ENCODE measurements around the gene SUSD6.

Gene SUSD6

DNA sequence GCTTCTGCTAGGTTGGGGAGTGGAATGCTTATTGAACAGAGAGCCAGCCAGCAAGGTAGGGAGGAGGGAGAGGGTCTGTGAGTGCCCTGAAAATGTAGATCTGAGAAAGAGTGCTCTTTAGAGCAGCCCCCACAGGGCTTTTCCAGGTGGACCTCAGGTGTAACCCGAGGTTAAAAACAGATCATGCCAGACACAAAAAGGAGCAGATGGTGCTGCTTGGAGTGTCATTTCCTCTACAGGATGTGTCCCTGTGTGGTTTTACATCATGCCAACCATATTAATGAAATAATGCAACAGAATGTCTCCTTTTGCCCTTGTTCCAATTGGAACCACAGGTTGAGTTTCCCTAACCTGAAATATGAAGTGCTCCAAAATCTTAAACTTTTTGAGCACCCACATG is 6.4 kb downstream of the SUSD6 start:
- TF ChIP-seq, protein P1, sequence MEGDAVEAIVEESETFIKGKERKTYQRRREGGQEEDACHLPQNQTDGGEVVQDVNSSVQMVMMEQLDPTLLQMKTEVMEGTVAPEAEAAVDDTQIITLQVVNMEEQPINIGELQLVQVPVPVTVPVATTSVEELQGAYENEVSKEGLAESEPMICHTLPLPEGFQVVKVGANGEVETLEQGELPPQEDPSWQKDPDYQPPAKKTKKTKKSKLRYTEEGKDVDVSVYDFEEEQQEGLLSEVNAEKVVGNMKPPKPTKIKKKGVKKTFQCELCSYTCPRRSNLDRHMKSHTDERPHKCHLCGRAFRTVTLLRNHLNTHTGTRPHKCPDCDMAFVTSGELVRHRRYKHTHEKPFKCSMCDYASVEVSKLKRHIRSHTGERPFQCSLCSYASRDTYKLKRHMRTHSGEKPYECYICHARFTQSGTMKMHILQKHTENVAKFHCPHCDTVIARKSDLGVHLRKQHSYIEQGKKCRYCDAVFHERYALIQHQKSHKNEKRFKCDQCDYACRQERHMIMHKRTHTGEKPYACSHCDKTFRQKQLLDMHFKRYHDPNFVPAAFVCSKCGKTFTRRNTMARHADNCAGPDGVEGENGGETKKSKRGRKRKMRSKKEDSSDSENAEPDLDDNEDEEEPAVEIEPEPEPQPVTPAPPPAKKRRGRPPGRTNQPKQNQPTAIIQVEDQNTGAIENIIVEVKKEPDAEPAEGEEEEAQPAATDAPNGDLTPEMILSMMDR (IDR thresholded peaks at IDR 0.05; ENCODE audit: control insufficient read depth, insufficient read depth, low read depth, low read length, missing control alignments): no peak
- no peak for DNase-seq (ENCODE audit: low read depth)
- no peak overlapping the region for H3K4me3 ChIP-seq (ENCODE audit: control insufficient read depth, low read depth, low read length)

- TF ChIP-seq, protein P1 (IDR thresholded peaks at IDR 0.05; ENCODE audit: control insufficient read depth, insufficient read depth, low read depth, low read length, missing control alignments): no peak
- DNase-seq (ENCODE audit: low read depth): no peak
- no peak overlapping the region for H3K4me3 ChIP-seq (ENCODE audit: control insufficient read depth, low read depth, low read length)
Measured at GRCh38 chr14:69619012-69619411, 7.6 kb downstream of the SUSD6 start.

- no peak overlapping the region for H3K4me3 ChIP-seq (ENCODE audit: control insufficient read depth, low read depth, low read length)
- TF ChIP-seq, protein P1 (IDR thresholded peaks at IDR 0.05; ENCODE audit: control insufficient read depth, insufficient read depth, low read depth, low read length, missing control alignments): no peak
- DNase-seq (ENCODE audit: low read depth): no peak
Measured at GRCh38 chr14:69620211-69620611, 8.8 kb downstream of the SUSD6 start.

- no peak overlapping the region for H3K4me3 ChIP-seq (ENCODE audit: control insufficient read depth, low read depth, low read length)
- no peak for DNase-seq (ENCODE audit: low read depth)
- TF ChIP-seq, protein P1 (IDR thresholded peaks at IDR 0.05; ENCODE audit: control insufficient read depth, insufficient read depth, low read depth, low read length, missing control alignments): no peak
Measured at GRCh38 chr14:69620981-69621380, 9.6 kb downstream of the SUSD6 start.

DNA sequence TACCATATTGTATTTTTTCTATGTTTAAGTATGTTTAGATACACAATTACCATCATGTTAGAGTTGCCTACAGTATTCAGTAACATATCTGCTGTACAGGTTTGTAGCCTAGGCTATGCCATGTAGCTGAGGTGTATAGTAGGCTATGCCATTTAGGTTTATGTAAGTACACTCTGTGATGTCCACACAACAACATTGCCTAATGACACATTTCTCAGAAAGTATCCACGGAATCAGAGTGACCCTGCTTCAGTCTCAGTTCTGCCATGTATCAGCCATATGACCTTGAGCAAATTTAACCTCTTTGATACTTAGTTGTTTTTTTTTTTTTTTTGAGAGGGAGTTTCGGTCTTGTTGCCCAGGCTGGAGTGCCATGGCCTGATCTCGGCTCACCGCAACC is 12.7 kb downstream of the SUSD6 start:
- no peak for DNase-seq (ENCODE audit: low read depth)
- TF ChIP-seq, protein P1 (IDR thresholded peaks at IDR 0.05; ENCODE audit: control insufficient read depth, insufficient read depth, low read depth, low read length, missing control alignments): no peak
- no peak overlapping the region for H3K4me3 ChIP-seq (ENCODE audit: control insufficient read depth, low read depth, low read length)

- TF ChIP-seq, protein P1 (IDR thresholded peaks at IDR 0.05; ENCODE audit: control insufficient read depth, insufficient read depth, low read depth, low read length, missing control alignments): no peak
- H3K4me3 ChIP-seq (ENCODE audit: control insufficient read depth, low read depth, low read length): no peak overlapping the region
- DNase-seq (ENCODE audit: low read depth): no peak
Measured at GRCh38 chr14:69625299-69626131, 14.1 kb downstream of the SUSD6 start.
